NCI-H524 (cell line): ENCODE data around the gene TAS2R38.

Source experiments
- DNase-seq, 2 experiments: peaks; one replicate each; lab custom pipeline; 2025; lab: John Stamatoyannopoulos, UW

Gene TAS2R38

DNA sequence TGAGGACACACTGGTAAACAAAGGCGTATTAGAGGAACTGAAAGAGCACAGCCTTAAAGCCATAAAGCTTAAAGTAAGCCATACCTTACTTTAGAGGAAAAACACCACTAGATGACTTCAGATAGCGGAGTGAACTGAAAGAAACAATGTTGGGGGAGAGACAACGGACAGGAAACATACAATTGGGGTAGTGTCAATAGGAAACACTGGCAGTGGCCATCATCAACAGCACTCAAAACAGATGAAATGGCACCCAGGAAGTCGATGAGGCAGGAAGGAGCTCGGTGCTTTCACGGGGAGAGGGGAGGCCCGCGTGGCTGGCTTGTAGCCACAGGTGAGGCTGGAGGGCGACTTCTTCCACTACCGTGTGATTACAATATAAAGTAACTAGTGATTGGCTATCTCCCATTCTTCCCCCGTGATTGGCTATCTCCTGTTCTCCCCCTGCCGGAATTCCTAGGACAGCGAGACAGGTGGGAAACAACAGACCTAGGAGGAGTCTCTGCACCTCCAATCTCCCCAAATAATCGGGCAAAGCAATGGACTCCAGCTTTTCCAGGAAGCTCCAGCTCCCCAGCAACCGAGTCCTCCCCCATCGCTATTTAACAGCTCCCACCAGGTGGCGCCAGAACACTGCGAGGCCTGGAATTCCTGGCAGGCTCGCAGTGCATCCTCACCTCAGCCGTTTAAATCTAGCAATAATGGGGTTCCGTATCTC is 2.4 kb upstream of the TAS2R38 start:
- DNase-seq = peak; percentile 57 to 76

GRCh38 chr7:141974831-141975230 is 1.3 kb upstream of the TAS2R38 start:
- DNase-seq = peak; percentile 10 to 42

DNA sequence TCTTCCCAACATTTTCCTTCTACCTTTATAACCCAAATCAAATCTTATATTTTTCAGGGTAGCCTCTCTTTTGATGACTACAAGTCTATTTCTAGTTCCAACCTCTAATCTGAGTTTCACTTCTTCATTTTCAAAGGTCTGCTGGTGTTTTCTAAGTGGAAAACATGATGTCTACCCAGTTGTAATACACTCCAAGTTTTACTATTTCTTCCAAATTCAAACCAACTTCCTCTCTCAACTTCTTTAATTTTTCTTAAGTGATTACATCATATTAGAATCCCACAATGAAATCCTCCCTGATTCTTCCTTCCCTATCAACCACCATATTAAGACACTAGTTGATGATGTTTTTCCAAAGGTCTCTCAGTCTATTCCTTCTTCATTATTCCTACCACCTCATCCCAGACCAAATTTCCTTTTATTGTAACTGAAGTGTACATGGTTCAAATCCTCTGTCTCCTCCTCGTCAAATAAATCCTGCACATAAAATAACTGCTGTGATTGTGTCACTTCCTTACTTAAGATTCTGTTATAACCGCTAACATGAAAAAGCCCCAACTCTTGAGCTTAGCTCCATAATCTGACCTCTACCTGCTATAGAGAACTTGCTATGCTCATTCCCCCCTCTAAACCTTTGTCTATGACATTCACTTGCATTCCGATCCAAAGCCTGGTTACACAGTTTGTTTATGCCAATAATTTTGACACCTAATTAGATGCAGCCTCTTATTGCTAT is 12.7 kb downstream of the TAS2R38 start:
- DNase-seq = no peak

- no peak for DNase-seq
These were observed 17.5 kb downstream of the TAS2R38 start for GRCh38 chr7:141956084-141956483.

GRCh38 chr7:141954334-141954733 is 19.2 kb downstream of the TAS2R38 start:
- DNase-seq = no peak

- no peak for DNase-seq
These were observed 21.1 kb downstream of the TAS2R38 start for GRCh38 chr7:141952461-141952860.

DNA sequence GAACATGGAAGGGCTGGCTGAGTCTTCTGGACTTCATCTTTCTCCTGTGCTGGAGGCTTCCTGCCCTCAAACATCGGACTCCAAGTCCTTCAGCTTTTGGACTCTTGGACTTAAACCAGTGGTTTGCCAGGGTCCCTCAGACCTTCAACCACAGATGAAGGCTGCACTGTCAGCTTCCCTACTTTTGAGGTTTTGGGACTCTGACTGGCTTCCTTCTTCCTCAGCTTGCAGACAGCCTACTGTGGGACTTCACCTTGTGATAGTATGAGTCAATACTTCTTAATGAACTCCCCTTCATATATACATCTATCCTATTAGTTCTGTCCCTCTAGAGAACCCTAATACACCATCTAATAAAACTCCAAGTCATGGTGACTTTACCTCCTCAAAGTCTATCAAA is 22.8 kb downstream of the TAS2R38 start:
- no peak for DNase-seq

DNA sequence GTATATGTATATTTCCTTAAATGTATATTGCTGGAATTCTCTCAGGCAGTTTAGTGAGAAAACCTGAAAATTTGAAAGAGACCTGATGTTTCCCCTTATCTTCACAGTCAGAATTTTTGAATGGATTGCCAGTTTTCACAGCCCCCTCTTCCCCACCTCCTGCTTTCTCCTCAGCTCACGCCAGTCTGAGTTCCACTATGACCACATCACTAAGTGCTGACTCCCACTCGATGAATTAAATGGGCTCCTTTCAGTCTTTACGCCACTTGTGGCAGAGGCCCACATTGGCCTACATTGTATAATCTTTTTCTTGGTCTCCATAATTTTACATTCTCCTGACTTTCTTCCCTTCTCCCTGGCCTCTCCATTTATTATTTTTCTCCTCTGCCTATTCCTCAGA is 23.7 kb downstream of the TAS2R38 start:
- no peak for DNase-seq

DNA sequence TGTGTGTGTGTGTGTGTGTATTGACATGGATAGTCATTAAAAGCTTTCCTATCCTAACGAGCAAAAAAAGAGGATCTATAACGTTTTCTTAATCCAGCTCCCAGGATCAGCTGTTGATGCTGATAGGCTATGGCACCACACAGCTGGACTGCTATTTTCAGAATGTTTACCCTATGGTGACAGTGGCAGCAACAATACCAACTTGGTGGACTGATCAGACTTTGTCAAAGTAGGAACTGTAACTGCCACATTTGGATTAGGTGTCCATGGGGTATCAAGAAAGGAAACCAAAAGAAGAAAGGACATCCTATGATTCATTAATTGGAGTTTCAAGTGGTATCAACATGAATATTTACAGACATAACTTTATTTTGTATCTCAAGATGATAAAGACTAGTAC is 24.1 kb downstream of the TAS2R38 start:
- no peak for DNase-seq

GRCh38 chr7:141949021-141949420 is 24.6 kb downstream of the TAS2R38 start:
- DNase-seq = no peak

GRCh38 chr7:141946796-141947195 is 26.8 kb downstream of the TAS2R38 start, which contains the start of gene CLEC5A:
Gene CLEC5A (minus strand): TSS chr7:141946974. CDS start chr7:141946292, 682 bp downstream.
- no peak for DNase-seq

- no peak for DNase-seq
These were observed 28.2 kb downstream of the TAS2R38 start for GRCh38 chr7:141945356-141945755.

DNA sequence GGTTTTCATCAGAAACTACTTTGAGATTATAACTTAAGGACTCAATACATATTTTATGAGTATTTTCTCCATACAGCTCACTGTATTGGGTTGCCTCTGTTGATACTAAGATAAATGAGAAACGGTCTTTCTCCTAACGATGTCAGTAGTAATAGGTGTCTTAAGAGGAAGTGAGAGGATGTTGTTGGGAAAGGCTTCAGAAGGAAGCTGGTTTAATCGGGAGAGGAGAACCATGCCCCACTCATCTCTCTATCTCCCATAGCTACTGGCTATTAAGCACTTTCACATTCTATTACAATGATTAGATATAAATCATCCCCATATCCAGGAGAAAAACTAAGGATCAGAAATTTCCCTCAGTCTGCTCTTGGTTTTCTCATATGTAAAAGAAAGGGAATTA is 28.8 kb downstream of the TAS2R38 start:
- DNase-seq = no peak

GRCh38 chr7:141943846-141944245 is 29.7 kb downstream of the TAS2R38 start:
- DNase-seq = no peak

GRCh38 chr7:141941075-141941474 is 32.5 kb downstream of the TAS2R38 start:
- DNase-seq = no peak

DNA sequence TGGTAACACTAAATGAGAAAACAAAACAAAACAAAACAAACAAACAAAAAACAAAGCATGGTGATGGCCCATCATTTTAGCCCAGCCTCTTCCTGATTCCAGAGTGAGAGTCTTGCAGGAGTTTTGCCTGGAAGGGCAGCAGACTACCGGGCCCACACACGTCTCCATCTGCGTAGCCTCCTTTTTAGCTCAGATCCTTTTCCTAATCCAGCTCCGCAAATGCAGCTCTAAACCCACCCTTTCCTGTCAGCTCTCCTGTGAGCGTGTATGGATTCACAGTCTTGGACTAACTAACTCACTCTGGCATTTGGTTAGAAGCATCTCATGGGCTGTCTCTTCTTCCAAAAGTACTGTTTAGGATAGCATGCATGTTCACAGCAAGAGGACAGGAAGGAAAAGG is 43.4 kb downstream of the TAS2R38 start:
- DNase-seq = no peak

DNA sequence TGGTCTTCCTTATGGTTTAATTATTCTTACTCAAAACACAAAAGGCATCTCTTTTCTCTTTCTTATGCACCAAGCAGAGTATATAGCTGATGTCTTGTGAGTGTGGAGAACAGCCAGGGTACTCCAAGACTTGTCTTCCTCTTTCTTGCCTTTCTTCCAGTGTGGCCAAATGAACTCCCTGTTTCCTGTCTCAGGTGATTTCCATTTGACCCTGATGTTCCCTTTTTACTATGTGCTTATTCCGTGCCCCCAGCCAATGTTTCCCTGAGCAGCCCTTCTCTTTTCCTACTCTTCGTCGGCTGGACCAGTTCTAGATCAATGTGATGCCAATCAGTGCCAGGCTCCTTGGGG is 44.8 kb downstream of the TAS2R38 start:
- DNase-seq = no peak

DNA sequence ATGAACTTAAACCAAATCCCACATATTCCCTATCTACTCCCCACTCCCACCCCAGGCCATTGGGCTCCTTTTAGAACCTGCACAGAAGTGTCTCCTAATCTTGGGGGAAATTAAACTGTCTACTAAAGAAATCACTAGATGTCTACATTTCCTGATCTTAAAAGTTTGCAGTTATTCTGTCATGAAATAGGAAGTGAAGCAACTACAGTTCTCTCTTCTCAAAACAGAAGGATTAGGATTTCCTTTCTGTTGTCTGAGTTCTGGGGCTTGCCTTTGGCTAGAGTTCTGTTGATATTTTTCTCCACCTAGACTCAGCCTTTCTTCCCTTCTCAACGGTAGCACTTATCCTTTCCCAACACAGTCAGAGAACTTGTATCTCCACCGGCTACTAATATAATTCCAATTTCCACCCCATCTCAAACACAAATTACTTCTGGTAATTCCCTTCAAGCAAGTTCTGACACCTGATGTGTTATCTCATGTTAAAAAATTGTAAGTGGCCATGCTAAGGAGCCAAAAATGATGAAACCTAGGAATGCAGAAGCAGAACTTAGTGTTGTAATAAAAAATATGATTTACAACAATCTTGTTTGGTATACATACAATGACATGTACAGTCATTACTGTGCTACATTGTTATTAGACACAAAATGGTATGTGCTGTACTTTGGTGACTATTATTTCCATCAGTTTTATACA is 45.3 kb downstream of the TAS2R38 start:
- no peak for DNase-seq
